Measurements from ENCODE around the gene DDX50. TPM values are rescaled to one million over a fixed set of nuclear protein-coding genes. Genes with fewer than 3 reads are reported as not detected.
"Not testable (repeated sequence)": the region's sequence is repeated elsewhere in the genome, so short reads cannot be mapped to it uniquely, and the experiment has no call there.

Gene DDX50
- total RNA-seq, 2 experiments from 2014 or later = 51.9 to 56.2 TPM

GRCh38 chr10:68877482-68878110, 23.5 kb upstream of the DDX50 start:
- ChIA-PET CTCF (no interaction called here), POLR2A (no interaction called here)
- Mint-ChIP-seq H3K36me3 (ENCODE audit: low read depth) (no peaks in the 10 kb centered on the region), H3K4me3 (no peak overlapping the region), H3K9me3 (no peaks in the 10 kb centered on the region), H3K4me1 (no peaks in the 10 kb centered on the region), H3K27me3 (peaks cover 3% of the 10 kb centered on the region), H3K27ac (no peak overlapping the region)
- no peak for DNase-seq

- H3K36me3 Mint-ChIP-seq (ENCODE audit: low read depth) = no peaks in the 10 kb centered on the region
- no peak for DNase-seq
- H3K4me1 Mint-ChIP-seq = no peaks in the 10 kb centered on the region
- no peak overlapping the region for H3K27ac Mint-ChIP-seq
- ChIA-PET CTCF (no interaction called here), POLR2A (interaction anchor here (1.3 kb wide), 1 partner anchor 22 kb away, joined by 3 read pairs; no protein-coding TSS in a partner anchor)
- no peak overlapping the region for H3K4me3 Mint-ChIP-seq
- H3K9me3 Mint-ChIP-seq = no peaks in the 10 kb centered on the region
- H3K27me3 Mint-ChIP-seq = peaks cover 3% of the 10 kb centered on the region
Observed at GRCh38 chr10:68878496-68878895, 22.6 kb upstream of the DDX50 start.

- Mint-ChIP-seq H3K9me3 (no peaks in the 10 kb centered on the region), H3K27ac (no peak overlapping the region), H3K36me3 (ENCODE audit: low read depth) (no peaks in the 10 kb centered on the region), H3K4me3 (no peak overlapping the region), H3K27me3 (peaks cover 7% of the 10 kb centered on the region), H3K4me1 (no peaks in the 10 kb centered on the region)
- ChIA-PET POLR2A (no interaction called here), CTCF (no interaction called here)
- DNase-seq = no peak
Observed at GRCh38 chr10:68879628-68880027, 21.5 kb upstream of the DDX50 start.

- H3K27me3 Mint-ChIP-seq = peaks cover 7% of the 10 kb centered on the region
- H3K9me3 Mint-ChIP-seq = no peaks in the 10 kb centered on the region
- POLR2A ChIA-PET = no interaction called here
Observed at GRCh38 chr10:68880181-68880580, 20.9 kb upstream of the DDX50 start.

GRCh38 chr10:68895041-68895440, 6.1 kb upstream of the DDX50 start:
- Mint-ChIP-seq H3K27me3 (peaks cover 2% of the 10 kb centered on the region), H3K27ac (no peak overlapping the region), H3K4me1 (peaks cover 7% of the 10 kb centered on the region), H3K4me3 (no peak overlapping the region), H3K9me3 (no peaks in the 10 kb centered on the region), H3K36me3 (ENCODE audit: low read depth) (no peaks in the 10 kb centered on the region)
- ChIA-PET CTCF (interaction anchor here (1.1 to 1.5 kb wide), 2 partner anchors 60 to 561 kb away, joined by 3 read pairs; no protein-coding TSS in a partner anchor), POLR2A (no interaction called here)
- no peak for DNase-seq

More at GRCh38 chr10:68880181-68880580, 20.9 kb upstream of the DDX50 start:
- no peak for DNase-seq
- Mint-ChIP-seq H3K4me3 (no peak overlapping the region), H3K27ac (no peak overlapping the region), H3K36me3 (ENCODE audit: low read depth) (no peaks in the 10 kb centered on the region), H3K4me1 (no peaks in the 10 kb centered on the region)
- CTCF ChIA-PET = no interaction called here

GRCh38 chr10:68897336-68897741, 3.8 kb upstream of the DDX50 start:
- DNase-seq = peak; percentile 45
- no peaks in the 10 kb centered on the region for H3K9me3 Mint-ChIP-seq
- CTCF ChIA-PET = interaction anchor here (0.6 to 1.4 kb wide), 6 partner anchors 10 to 1646 kb away, joined by 3 to 9 read pairs (median 3); partner anchors contain the start of gene TET1
- peaks cover 9% of the 10 kb centered on the region for H3K36me3 Mint-ChIP-seq (ENCODE audit: low read depth)
- H3K4me1 Mint-ChIP-seq = peaks cover 21% of the 10 kb centered on the region
- POLR2A ChIA-PET = no interaction called here
- peaks cover 2% of the 10 kb centered on the region for H3K27me3 Mint-ChIP-seq
- H3K27ac Mint-ChIP-seq = no peak overlapping the region
- H3K4me3 Mint-ChIP-seq = no peak overlapping the region

GRCh38 chr10:68899186-68899745, 1.8 kb upstream of the DDX50 start:
- Mint-ChIP-seq H3K36me3 (ENCODE audit: low read depth) (peaks cover 21% of the 10 kb centered on the region), H3K27ac (peak overlapping the region; percentile 6), H3K9me3 (no peaks in the 10 kb centered on the region), H3K4me3 (no peak overlapping the region), H3K27me3 (peaks cover 2% of the 10 kb centered on the region), H3K4me1 (peaks cover 34% of the 10 kb centered on the region)
- CTCF ChIA-PET = interaction anchor here (1.0 to 1.5 kb wide), 4 partner anchors 56 to 551 kb away, joined by 3 to 5 read pairs (median 4); partner anchors contain the start of gene DDX21
- POLR2A ChIA-PET = interaction anchor here (0.6 to 3.1 kb wide), 9 partner anchors 24 to 429 kb away, joined by 3 to 35 read pairs (median 5); partner anchors contain the start of genes DDX21, DNA2 and STOX1
- DNase-seq = no peak

- Mint-ChIP-seq H3K4me3 (peak overlapping the region; percentile 93), H3K27ac (peak overlapping the region; percentile 95), H3K9me3 (no peaks in the 10 kb centered on the region), H3K36me3 (ENCODE audit: low read depth) (peaks cover 26% of the 10 kb centered on the region), H3K4me1 (peaks cover 43% of the 10 kb centered on the region), H3K27me3 (no peaks in the 10 kb centered on the region)
- CTCF ChIA-PET = interaction anchor here (1.0 to 1.5 kb wide), 3 partner anchors 11 to 350 kb away, joined by 3 to 6 read pairs (median 5); partner anchors contain the start of gene DDX21
- DNase-seq = no peak
- POLR2A ChIA-PET = interaction anchor here (0.7 to 3.1 kb wide), 37 partner anchors 8 to 1017 kb away, joined by 3 to 35 read pairs (median 4); partner anchors contain the start of genes CCAR1, DDX21, DNA2 and HNRNPH3
Observed at GRCh38 chr10:68900427-68901104, 549 bp upstream of the DDX50 start.

- peak overlapping the region; percentile 93 for H3K4me3 Mint-ChIP-seq
- H3K4me1 Mint-ChIP-seq = peaks cover 54% of the 10 kb centered on the region
- H3K27me3 Mint-ChIP-seq = no peaks in the 10 kb centered on the region
Observed at GRCh38 chr10:68902382-68902781, 1.3 kb downstream of the DDX50 start.

GRCh38 chr10:68924593-68924992, 23.5 kb downstream of the DDX50 start:
- H3K4me3 Mint-ChIP-seq = no peak overlapping the region
- peaks cover 3% of the 10 kb centered on the region for H3K4me1 Mint-ChIP-seq
- ChIA-PET CTCF (interaction anchor here (0.7 kb wide), 1 partner anchor 56 kb away, joined by 4 read pairs; no protein-coding TSS in a partner anchor), POLR2A (interaction anchor here (1.0 kb wide), 1 partner anchor 18 kb away, joined by 4 read pairs; no protein-coding TSS in a partner anchor)
- DNase-seq = no peak
- H3K27ac Mint-ChIP-seq = no peak overlapping the region
- no peaks in the 10 kb centered on the region for H3K9me3 Mint-ChIP-seq
- H3K36me3 Mint-ChIP-seq (ENCODE audit: low read depth) = peaks cover 39% of the 10 kb centered on the region
- H3K27me3 Mint-ChIP-seq = no peaks in the 10 kb centered on the region

More at GRCh38 chr10:68902382-68902781, 1.3 kb downstream of the DDX50 start:
- Mint-ChIP-seq H3K9me3 (no peaks in the 10 kb centered on the region), H3K27ac (peak overlapping the region; percentile 95), H3K36me3 (ENCODE audit: low read depth) (peaks cover 38% of the 10 kb centered on the region)
- DNase-seq = no peak
- POLR2A ChIA-PET = interaction anchor here (1.0 to 1.7 kb wide), 6 partner anchors 11 to 569 kb away, joined by 3 to 7 read pairs (median 4); partner anchors contain the start of genes CCAR1, DDX21, HNRNPH3 and PBLD
- CTCF ChIA-PET = no interaction called here

- CTCF ChIA-PET = no interaction called here
- no peaks in the 10 kb centered on the region for H3K27me3 Mint-ChIP-seq
- DNase-seq = no peak
- peaks cover 3% of the 10 kb centered on the region for H3K4me1 Mint-ChIP-seq
- no peak overlapping the region for H3K27ac Mint-ChIP-seq
- no peaks in the 10 kb centered on the region for H3K9me3 Mint-ChIP-seq
- POLR2A ChIA-PET = no interaction called here
- no peak overlapping the region for H3K4me3 Mint-ChIP-seq
- peaks cover 35% of the 10 kb centered on the region for H3K36me3 Mint-ChIP-seq (ENCODE audit: low read depth)
Observed at GRCh38 chr10:68925489-68925888, 24.4 kb downstream of the DDX50 start.

- peaks cover 34% of the 10 kb centered on the region for H3K36me3 Mint-ChIP-seq (ENCODE audit: low read depth)
- H3K27ac Mint-ChIP-seq, DNase-seq, H3K4me3 Mint-ChIP-seq, H3K9me3 Mint-ChIP-seq, H3K4me1 Mint-ChIP-seq, POLR2A ChIA-PET, H3K27me3 Mint-ChIP-seq: not testable (repeated sequence)
- CTCF ChIA-PET = interaction anchor here (0.6 to 1.1 kb wide), 2 partner anchors 86 to 133 kb away, joined by 3 to 5 read pairs; no protein-coding TSS in a partner anchor
Observed at GRCh38 chr10:68929157-68929556, 28.0 kb downstream of the DDX50 start.

- POLR2A ChIA-PET, H3K4me1 Mint-ChIP-seq, H3K4me3 Mint-ChIP-seq, DNase-seq, H3K9me3 Mint-ChIP-seq, H3K27me3 Mint-ChIP-seq, H3K27ac Mint-ChIP-seq: not testable (repeated sequence)
- H3K36me3 Mint-ChIP-seq (ENCODE audit: low read depth) = peaks cover 30% of the 10 kb centered on the region
- CTCF ChIA-PET = interaction anchor here (0.6 to 1.1 kb wide), 2 partner anchors 87 to 134 kb away, joined by 3 to 5 read pairs; no protein-coding TSS in a partner anchor
Observed at GRCh38 chr10:68929888-68930287, 28.8 kb downstream of the DDX50 start.

Data from activated CD4-positive, alpha-beta memory T cell treated with anti-CD3 and anti-CD28 coated beads, Interleukin-2, amount 10 ng/mL, durations not matched to agents 7 days and 5 days (primary cell).